DND-41 (cell line): ENCODE results near the gene CATSPERZ.

Experiments
- EZH2 ChIP-seq: IDR thresholded peaks from 3 replicates; pipeline ENCODE4 v1.6.1; 2012; ENCODE audit warnings: borderline replicate concordance, low read depth, mild to moderate bottlenecking, moderate library complexity, low read length, inconsistent platforms; ENCODE audit not compliant: severe bottlenecking
- TF ChIP-seq, protein P1 (sequence below): IDR thresholded peaks from 2 replicates; pipeline ENCODE4 v1.5.1; 2012; ENCODE audit warnings: borderline replicate concordance, low read length, moderate library complexity, mild to moderate bottlenecking; ENCODE audit not compliant: poor library complexity, severe bottlenecking; ENCODE audit errors: extremely low read depth

- TF ChIP-seq, protein P1, sequence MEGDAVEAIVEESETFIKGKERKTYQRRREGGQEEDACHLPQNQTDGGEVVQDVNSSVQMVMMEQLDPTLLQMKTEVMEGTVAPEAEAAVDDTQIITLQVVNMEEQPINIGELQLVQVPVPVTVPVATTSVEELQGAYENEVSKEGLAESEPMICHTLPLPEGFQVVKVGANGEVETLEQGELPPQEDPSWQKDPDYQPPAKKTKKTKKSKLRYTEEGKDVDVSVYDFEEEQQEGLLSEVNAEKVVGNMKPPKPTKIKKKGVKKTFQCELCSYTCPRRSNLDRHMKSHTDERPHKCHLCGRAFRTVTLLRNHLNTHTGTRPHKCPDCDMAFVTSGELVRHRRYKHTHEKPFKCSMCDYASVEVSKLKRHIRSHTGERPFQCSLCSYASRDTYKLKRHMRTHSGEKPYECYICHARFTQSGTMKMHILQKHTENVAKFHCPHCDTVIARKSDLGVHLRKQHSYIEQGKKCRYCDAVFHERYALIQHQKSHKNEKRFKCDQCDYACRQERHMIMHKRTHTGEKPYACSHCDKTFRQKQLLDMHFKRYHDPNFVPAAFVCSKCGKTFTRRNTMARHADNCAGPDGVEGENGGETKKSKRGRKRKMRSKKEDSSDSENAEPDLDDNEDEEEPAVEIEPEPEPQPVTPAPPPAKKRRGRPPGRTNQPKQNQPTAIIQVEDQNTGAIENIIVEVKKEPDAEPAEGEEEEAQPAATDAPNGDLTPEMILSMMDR, result no peak
- TF ChIP-seq EZH2, result no peak
Measured at GRCh38 chr11:64253481-64253880, 46.7 kb upstream of the CATSPERZ start.
